ENCODE measurements around the gene ONECUT3.
"Not testable (repeated sequence)": the region's sequence is repeated elsewhere in the genome, so short reads cannot be mapped to it uniquely, and the experiment has no call there.

The ONECUT3 gene

GRCh38 chr19:1752757-1753728 lies at the start of gene ONECUT3:
TSS of gene ONECUT3 (plus strand) at chr19:1753506. CDS start at chr19:1753663, 157 bp downstream.
- no peak for DNase-seq

- no peak for DNase-seq
These were observed 49.0 kb upstream of the ONECUT3 start for GRCh38 chr19:1704339-1704738.

GRCh38 chr19:1705367-1705766 lies 47.9 kb upstream of the ONECUT3 start:
- no peak for DNase-seq

- DNase-seq, result not testable (repeated sequence)
These were observed 46.7 kb upstream of the ONECUT3 start for GRCh38 chr19:1706646-1707045.

- DNase-seq, result no peak
These were observed 46.1 kb upstream of the ONECUT3 start for GRCh38 chr19:1707240-1707639.

GRCh38 chr19:1713170-1713569 lies 40.1 kb upstream of the ONECUT3 start:
- DNase-seq, result no peak

GRCh38 chr19:1715540-1715939 lies 37.8 kb upstream of the ONECUT3 start:
- DNase-seq, result no peak

GRCh38 chr19:1717200-1717969 lies 35.9 kb upstream of the ONECUT3 start:
- no peak for DNase-seq

GRCh38 chr19:1717970-1718264 lies 35.4 kb upstream of the ONECUT3 start:
- no peak for DNase-seq

- no peak for DNase-seq
These were observed 34.6 kb upstream of the ONECUT3 start for GRCh38 chr19:1718420-1719291.

GRCh38 chr19:1719519-1719918 lies 33.8 kb upstream of the ONECUT3 start:
- no peak for DNase-seq

- DNase-seq, result no peak
These were observed 33.1 kb upstream of the ONECUT3 start for GRCh38 chr19:1720237-1720636.

- DNase-seq, result peak in 1 of 2 donors; percentile 22
These were observed 27.9 kb upstream of the ONECUT3 start for GRCh38 chr19:1725100-1726064.

- DNase-seq, result no peak
These were observed 24.3 kb upstream of the ONECUT3 start for GRCh38 chr19:1728816-1729567.

GRCh38 chr19:1729568-1729925 lies 23.8 kb upstream of the ONECUT3 start:
- no peak for DNase-seq

- no peak for DNase-seq
These were observed 23.1 kb upstream of the ONECUT3 start for GRCh38 chr19:1730157-1730556.

GRCh38 chr19:1734321-1734966 lies 18.9 kb upstream of the ONECUT3 start:
- no peak for DNase-seq

- DNase-seq, result no peak
These were observed 17.0 kb upstream of the ONECUT3 start for GRCh38 chr19:1736280-1736679.

GRCh38 chr19:1736927-1737326 lies 16.4 kb upstream of the ONECUT3 start:
- DNase-seq, result no peak

- DNase-seq, result no peak
These were observed 13.2 kb upstream of the ONECUT3 start for GRCh38 chr19:1739960-1740629.
